Spleen (tissue), 7 donors: Measurements from ENCODE around the gene TECTB.

Experiments used
- CTCF ChIP-seq, 11 experiments: fragments of 200-600 bp in 7 of 11; fragments of 450-650 bp in 4 of 11; sonication (generic) in 4 of 11; IDR thresholded peaks in 8 of 11; conservative IDR thresholded peaks in 3 of 11; 1 replicate in 7 of 11; 2 replicates in 4 of 11; pipeline versions ENCODE4 v1.4.0 to v1.8.0; 2016 to 2021; ENCODE audit warnings: antibody characterized with exemption in 11 of 11, inconsistent platforms in 4 of 11, mild to moderate bottlenecking in 1 of 11
- POLR2A ChIP-seq, 3 donors: fragments of 450-650 bp; IDR thresholded peaks; one replicate each; pipeline ENCODE4 v1.5.1; 2017; ENCODE audit warnings: antibody characterized with exemption in 3 of 3, mild to moderate bottlenecking in 1 of 3
- POLR2AphosphoS5 ChIP-seq, 3 donors: sonication (generic); formaldehyde crosslinking; IDR thresholded peaks; one replicate each; pipeline ENCODE4 v1.5.1; 2017; ENCODE audit warnings: antibody characterized with exemption in 3 of 3
- donor health status: DM: no; HTN: no; CAD: no; lungs with moderate emphysema.
- donor health status: DM: no; HTN: no; CAD: no.
- donor health status: DM: no; HTN: no; CAD: no.

- TF ChIP-seq POLR2A (IDR thresholded peaks at IDR 0.05) (no peak), CTCF (IDR thresholded peaks at IDR 0.05 in 8 of 11, conservative IDR thresholded peaks at IDR 0.05 in 3 of 11) (no peak), POLR2AphosphoS5 (IDR thresholded peaks at IDR 0.05) (no peak)
Observed at GRCh38 chr10:112333452-112333851, 50.3 kb downstream of the TECTB start.
